NCI-H1048 (cell line): ENCODE results near the gene NIM1K.
"Not testable (repeated sequence)": the region's sequence is repeated elsewhere in the genome, so short reads cannot be mapped to it uniquely, and the experiment has no call there.

Experiments used
- DNase-seq: peaks from one replicate; lab custom pipeline; 2025; lab: John Stamatoyannopoulos, UW

NIM1K gene

GRCh38 chr5:43314724-43315123 is 122.7 kb downstream of the NIM1K start:
- no peak for DNase-seq

GRCh38 chr5:43315263-43315662 is 123.2 kb downstream of the NIM1K start:
- DNase-seq = no peak

- DNase-seq = no peak
Observed at GRCh38 chr5:43315682-43316081, 123.7 kb downstream of the NIM1K start.

GRCh38 chr5:43316421-43316820 is 124.4 kb downstream of the NIM1K start:
- no peak for DNase-seq

- DNase-seq = no peak
Observed at GRCh38 chr5:43320846-43321245, 128.8 kb downstream of the NIM1K start.

GRCh38 chr5:43323488-43323887 is 131.5 kb downstream of the NIM1K start:
- DNase-seq = not testable (repeated sequence)

- not testable (repeated sequence) for DNase-seq
Observed at GRCh38 chr5:43325624-43326023, 133.6 kb downstream of the NIM1K start.
